Nucleus accumbens (tissue), 56 donors: Measurements from ENCODE around the gene ZFP14.
A peak's percentile ranks its signal among the peaks of the same experiment; 100 is the strongest.

Experiments used
- DNase-seq, 56 donors: peaks; one replicate each; lab custom pipeline; 2025; lab: John Stamatoyannopoulos, UW

The ZFP14 gene

DNA sequence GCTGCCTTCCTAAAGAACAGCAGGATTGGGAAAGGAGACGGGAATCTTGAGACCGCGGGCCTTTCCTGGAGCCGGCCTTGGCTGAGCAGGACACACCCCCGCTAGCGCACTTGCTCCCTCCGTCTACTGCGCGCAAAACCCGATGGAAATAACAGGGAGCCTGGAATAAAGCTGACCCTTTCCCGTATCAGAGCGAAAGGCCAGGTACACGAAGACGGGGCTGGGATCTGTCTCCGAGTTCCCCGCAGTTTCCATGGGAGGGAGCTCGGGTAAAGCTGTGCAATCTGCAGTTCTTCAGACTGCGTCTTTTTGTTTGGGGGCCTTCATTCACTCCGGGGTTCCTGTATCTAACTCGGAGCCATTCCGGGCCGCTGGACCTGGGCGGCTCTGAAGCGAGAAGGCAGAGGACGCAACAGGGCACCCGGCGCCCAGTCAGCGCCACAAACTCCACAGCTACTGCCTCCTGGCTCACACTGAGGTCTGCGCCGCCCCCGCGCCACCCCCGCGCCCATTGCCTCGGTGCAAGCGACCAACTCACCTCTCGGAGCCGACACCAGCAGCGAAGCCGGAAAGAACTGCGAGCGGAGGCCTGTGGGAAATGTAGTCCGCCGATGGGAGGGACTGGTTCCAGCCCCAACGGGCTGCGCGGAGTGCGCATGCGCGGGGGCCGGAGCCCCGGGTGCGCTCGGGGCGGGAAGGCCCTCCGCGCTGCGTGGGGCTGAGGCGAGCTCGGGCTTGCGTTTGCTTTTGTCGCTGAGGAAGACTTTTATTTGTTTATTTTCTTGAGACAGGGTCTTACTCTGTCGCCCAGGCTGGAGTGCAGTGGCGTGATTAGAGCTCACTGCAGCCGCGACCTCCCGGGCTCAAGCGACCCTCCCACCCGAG lies at the start of gene ZFP14:
Gene ZFP14 (minus strand): TSS at position 577 of the 885 bp plus-strand sequence. CDS start 11,309 bp downstream, outside the sequence.
- DNase-seq = peak; percentile 13 to 96 (median 91)

DNA sequence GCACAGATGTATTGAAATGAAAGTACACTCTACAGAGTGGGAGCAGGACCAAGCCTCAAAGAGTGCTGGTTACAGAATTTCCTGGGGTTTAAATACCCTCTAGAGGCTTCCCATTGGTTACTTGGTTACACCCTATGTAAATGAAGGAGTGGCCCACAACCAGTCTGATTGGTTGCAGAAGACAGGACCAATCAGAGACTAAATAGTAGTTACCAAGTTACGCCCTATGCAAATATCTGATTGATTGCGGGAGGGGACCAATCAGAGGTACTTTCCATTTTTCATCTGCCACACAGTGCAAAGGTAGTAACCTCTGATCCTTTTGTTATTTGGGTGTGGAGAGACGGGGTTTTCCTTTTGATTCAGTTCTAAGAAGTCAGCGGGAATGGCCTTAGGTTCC lies 44.9 kb upstream of the ZFP14 start:
- DNase-seq = no peak

DNA sequence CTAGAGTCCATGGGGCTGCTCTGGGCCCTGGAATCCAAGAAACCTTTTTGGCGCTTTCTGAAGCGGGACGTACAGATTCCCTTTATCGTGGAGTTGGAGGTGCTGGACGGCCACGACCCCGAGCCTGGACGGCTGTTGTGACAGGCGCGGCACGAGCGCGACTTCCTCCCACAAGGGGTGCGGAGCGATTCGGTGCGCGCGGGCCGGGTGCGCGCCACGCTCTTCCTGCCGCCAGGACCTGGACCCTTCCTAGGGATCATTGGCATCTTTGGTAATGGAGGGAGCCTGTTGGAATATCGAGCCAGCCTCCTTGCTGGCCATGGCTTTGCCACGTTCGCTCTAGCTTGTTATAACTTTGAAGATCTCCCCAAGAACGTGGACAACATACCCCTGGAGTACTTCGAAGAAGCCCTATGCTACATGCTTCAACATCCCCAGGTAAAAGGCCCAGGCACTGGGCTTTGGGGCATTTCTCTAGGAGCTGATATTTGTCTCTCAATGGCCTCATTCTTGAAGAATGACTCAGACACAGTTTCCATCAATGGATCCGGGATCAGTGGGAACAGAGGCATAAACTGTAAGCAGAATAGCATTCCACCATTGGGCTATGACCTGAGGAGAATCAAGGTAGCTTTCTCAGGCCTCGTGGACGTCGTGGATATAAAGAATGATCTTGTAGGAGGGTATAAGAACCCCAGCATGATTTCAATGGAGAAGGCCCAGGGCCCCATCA lies 42.9 kb upstream of the ZFP14 start:
- DNase-seq = peak in 5 of 56 donors; percentile 5 to 47 (median 22)

DNA sequence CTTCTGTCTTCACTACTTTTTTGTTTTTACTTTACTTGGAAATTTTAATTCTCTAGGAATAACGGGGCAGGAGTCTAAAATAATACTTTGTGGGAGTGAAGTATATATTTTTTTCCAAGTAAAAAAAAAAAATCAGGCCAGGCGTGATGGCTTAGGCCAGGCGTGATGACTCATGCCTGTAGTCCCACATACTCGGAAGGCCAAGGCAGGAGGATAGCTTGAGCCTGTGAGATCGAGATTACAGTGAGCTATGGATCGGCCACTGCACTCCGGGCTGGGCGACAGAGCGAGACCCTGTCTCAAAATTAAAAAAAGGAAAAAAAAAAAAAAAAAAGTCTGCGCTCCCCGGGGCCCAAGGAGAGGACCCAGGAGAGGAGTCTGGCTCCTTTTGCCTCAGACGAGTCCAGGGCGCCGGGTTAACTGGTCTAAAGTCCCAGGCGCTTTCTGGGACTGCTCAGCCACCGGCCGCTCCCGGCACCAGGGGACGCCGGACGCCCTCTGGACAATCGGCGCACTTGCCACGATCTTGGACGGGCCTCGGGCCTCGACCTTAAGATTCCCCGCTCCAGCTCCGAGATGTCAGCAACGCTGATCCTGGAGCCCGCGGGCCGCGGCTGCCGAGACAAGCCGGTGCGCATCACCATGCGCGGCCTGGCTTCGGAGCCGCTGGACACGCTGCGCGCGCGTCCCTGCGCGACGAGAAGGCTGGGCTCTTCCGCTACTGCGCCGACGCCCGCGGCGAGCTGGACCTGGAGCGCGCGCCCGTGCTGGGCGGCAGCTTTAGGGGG lies 42.2 kb upstream of the ZFP14 start:
- DNase-seq = peak in 22 of 56 donors; percentile 0 to 47 (median 13)

DNA sequence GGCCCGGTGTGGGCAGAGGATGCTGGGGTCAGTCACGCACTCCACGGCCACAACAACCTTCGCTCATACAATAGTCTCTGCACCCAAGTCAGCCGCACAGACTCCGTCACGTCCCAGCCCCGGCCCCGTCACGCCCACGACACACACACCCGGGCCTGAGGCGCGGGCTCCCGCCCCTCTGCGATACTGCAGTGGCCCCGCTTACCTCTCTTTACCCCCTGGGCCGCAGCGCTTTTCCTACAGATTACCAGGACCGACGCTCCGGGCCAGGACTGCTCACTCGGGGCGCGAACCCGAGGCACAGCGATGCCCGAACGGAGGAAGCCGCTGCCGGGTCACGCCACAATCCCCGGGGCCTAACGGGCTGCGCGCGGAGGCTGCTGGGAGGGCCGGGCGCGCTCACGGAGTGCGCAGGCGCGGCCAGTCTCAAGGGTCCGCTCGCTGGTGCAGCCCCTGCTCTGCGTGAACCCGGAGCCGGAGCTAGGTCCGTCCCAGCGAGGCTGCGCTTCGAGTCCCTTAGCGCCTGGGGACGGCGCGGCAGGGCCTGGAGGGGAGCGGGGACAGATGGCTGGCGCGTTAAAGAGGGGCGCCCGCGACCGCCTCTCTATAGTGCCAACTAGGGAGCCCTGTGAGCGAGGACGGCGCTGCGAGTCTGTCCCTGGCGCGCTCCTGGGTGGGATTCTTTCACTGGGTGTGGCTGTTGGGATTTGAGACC lies 39.4 kb upstream of the ZFP14 start, which contains the start of gene ZFP82:
Gene ZFP82 (minus strand): TSS at position 358 of the 715 bp plus-strand sequence. CDS start 8,855 bp downstream, outside the sequence.
- DNase-seq = peak in 53 of 56 donors; percentile 20 to 87 (median 71)

DNA sequence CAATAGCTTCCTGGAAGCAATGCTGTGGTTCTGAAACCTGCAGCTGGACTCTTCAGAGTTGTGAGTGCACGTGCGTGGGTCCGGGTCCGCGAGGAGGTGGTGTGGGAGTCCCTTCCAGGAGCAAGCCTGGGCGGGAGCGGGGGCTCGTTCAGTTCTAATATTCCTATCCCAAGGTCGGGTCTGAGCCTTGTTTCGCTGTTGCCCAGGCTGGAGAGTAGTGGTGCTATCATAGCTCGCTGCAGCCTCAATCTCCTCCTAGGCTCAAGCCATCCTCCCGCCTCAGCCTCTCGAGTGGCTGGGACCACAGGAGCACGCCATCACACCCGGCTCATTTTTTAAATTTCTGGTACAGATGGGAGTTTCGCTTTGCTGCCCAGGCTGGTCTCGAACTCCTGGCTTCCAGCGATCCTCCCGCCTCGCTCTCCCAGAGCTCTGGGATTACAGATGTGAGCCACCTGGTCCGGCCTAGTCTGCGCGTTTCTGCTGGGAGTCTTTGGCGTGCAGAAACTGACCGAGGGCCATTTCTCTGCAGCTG lies 38.8 kb upstream of the ZFP14 start:
- peak in 10 of 56 donors; percentile 1 to 49 (median 18) for DNase-seq

DNA sequence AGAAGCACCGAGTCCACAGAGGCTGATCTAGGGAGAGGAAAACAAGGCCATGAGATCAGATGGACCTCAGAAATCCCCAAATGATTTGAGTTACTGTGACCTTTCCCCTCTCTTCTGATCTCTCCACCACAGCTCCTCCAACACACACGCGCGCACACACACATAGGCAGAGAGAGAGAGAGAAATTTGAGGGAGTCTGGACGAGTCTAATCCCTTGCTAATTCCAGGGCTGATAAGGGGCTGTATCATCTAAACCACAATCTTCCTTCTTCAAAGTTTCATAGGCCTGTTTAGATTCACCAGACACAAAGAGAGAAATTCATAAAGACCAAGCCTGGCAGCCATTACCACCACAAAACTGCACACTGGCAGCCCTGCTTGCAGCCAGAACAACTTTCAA lies 30.8 kb upstream of the ZFP14 start:
- DNase-seq = no peak

DNA sequence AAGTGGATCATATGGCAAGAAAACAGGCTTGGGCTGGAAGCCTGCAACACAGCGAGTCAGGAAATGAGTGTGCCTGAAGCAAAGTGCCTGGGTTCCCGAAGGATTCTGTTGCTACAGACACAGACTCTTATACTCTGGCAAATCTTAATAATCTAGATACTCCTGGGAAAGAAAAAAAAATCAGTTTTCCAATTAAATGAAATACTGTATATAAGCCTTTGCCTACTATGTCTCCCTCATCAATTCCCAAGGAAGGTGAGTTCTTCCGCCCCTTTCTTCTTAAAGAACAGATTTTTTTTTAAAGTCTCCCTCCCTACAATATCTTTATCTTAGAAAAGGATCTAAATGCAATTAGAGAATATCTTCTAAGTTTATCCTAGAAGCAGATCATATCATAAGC lies 29.1 kb upstream of the ZFP14 start:
- DNase-seq = no peak

DNA sequence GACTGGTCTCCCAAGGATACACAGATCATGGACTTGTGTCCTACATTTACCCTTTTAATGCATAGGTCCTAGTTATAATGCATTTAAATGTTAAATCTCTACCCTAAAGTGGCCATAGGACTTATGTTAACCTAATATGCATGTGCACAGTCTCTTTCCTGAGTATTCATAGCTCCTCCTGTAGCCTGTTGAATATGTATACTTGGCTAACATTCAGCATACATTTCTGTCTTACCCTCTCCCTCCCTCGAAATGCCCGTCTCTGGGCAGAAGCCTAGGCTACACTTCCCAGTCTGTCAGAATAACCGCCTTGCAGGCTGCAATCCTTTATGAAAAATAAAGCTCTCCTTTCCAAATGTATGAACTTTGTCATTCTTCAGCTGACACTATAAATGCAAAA lies 25.5 kb upstream of the ZFP14 start:
- no peak for DNase-seq

DNA sequence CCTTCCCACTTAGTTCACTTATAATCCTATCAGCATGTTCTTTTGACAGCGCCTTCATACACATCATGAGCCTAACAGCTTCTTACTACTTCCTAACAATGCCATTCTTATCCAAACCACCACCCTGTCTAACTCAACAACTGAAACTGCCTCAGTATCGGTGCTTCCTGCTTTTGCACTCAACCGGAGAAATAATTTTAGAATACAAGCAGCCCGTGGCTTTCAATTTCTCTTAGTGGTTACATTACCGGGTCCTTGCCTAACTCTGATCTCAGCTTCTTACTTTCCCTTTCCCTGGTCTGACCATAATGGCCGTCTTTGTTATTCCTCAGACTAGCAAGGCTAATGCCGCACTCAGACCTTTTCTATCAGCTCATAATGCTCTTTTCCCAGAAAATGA lies 22.5 kb upstream of the ZFP14 start:
- DNase-seq = no peak

DNA sequence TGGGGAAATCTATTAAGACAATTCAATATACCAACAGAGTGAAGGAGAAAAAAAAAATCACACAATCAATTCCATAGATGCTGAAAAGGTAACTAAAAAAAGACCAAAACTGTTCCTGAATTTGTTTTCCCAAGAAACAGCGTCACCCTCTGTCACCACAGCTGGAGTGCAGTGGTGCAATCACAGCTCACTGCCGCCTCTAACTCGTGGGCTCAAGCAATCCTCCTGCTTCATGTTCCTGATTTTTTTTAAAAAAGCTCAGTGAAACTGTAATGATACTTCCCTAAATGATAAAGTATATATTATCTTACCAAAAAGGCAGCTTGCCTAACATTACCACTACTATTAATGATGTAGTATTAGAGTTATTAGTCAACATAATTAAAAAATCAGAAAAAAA lies 19.6 kb upstream of the ZFP14 start:
- DNase-seq = no peak

DNA sequence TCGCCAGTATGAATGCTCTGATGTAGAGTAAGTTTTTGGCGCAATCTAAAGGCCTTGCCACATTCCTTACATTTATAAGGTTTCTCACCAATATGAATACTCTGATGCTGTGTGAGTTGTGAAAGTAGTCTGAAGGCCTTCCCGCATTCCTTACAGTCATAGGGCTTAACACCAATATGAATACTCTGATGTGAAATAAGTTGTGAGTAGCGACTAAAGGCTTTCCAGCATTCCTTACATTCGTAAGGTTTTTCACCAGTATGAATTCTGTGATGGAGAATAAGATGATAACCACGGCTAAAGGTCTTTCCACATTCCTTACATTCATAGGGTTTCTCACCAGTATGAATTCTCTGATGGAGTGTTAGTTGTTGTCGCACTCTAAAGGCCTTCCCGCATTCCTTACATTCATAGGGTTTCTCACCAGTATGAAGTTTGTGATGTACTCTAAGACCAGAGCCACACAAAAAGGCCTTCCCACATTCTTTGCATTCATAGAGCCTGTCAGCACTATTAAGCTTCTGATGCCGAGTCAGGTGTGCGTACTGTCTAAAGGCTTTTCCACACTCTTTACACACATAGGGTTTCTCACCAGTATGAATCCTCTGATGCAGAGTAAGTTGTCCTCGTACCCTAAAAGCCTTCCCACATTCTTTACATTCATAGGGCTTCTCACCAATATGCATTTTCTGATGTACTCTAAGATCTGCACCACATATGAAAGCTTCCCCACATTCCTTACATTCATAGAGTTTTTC lies 14.1 kb upstream of the ZFP14 start:
- DNase-seq = no peak

DNA sequence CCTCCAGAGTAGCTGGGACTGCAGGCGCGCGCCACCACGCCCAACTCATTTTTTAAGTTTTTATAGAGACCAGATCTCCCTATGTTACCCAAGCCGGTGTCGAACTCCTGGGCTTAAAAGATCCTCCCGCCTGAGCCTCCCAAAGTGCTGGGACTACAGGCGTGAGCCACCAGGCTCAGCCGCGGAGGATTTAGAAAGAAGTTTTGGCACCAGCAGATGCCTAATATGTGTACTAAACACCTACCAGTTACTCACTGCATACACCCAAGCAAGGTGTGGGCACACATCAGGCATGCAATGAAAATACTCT lies 464 bp upstream of the ZFP14 start:
- peak in 2 of 56 donors; percentile 35 to 40 for DNase-seq

DNA sequence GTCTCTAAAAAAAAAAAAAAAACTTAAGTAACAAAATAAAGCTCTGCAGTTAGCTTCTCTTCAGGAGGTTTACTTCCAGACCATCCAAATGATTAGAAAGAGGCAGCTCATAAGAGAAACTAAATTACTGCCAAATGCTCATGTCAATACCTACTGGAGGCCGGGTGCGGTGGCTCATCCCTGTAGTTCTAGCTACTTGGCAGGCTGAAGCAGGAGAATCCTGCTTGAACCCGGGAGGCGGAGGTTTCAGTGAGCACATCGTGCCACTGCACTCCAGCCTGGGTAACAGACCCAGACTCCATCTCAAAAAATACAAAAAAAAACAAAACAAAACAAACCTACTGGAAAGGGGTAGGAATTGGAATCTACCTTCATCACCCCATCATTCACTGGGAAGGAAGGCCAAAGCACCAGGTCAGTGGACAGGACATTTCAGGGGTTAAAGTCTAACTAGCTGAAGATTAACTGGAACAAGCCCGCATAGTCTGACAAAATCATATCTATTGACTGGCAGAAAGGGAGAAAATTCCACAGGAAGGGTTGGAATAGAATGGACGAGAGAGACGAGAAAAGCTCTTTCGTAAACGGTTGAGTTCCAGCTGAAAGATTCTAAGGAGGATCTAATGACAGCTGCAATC lies 1.3 kb downstream of the ZFP14 start:
- peak in 6 of 56 donors; percentile 0 to 13 (median 2) for DNase-seq

DNA sequence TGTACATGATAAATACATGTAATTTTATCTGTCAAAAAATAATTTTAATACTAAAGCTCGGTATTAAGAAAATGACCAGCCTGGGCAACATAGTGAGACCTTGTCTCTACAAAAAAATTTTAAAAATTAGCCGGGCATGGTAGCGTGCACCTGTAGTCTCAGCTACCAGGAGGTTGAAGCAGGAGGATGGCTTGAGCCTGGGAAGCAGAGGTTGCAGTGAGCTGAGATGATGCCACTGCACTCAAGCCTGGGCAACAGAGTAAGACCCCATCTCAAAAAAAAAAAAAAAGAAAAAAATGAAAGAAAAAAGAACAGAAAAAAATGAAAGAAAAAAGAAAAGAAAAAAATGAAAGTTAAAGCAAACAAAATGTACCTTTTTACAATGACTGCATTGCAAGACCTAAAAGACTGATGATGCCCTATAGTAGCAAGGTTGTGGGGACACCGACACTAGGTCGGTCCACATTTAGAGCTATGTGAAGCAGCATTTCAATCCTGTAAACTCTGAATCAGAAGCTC lies 5.3 kb downstream of the ZFP14 start:
- DNase-seq = no peak

DNA sequence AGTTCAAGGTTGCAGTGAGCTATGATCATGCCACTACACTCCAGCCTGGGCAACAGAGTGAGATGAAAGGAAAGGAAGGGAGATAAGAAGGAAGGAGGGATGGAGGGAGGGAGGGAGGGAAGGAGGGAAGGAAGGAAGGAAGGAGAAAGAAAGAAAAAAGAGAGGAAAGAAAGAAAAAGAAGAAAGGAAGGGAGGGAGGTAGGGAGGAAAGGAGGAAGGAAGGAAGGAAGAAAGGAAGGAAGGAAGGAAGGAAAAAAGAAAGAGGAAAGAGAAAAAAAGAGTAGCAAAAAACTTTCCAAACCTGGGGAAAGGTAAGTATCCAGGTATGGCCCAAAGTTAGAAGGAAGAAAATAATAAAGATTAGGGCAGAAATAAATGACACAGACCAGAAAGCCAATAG lies 7.1 kb downstream of the ZFP14 start:
- no peak for DNase-seq

DNA sequence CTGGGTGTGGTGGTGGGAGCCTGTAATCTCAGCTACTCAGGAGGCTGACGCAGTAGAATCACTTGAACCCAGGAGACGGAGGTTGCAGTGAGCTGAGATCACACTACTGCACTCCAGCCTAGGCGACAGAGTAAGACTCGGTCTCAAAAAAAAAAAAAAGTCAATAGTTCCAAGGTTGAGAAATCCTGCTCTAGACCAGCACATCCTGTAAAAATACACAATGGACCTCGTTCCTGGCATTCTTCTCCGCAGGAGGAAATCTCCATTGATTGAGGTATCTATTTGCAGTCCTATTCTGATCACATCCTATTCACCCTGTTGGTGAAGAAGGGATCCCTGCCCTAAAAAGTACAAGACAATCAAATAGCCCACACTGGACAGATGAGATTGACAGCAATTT lies 15.2 kb downstream of the ZFP14 start:
- DNase-seq = no peak

DNA sequence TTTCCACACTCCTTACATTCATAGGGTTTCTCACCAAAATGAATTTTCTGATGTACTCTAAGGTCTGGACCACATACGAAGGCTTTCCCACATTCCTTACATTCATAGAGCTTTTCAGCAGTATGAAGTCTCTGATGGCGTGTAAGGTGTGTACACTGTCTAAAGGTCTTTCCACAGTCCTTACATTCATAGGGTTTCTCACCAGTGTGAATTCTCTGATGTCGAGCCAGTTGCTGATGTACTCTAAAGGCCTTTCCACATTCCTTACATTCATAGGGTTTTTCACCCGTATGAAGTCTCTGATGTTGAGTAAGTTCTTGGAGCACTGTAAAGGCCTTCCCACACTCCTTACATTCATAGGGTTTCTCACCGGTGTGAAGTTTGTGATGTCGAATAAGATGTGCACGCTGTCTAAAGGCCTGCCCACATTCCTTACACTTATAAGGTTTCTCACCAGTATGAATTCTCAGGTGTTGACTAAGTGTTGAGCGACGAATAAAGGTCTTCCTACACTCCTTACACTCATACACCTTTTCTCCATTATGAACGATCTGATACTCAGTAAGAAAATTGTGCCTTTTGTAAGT lies 38.1 kb downstream of the ZFP14 start:
- DNase-seq = no peak
